Iris pigment epithelial cell (primary cell): ENCODE measurements around the gene MED1.
"Not testable (repeated sequence)": the region's sequence is repeated elsewhere in the genome, so short reads cannot be mapped to it uniquely, and the experiment has no call there.

Source experiments
- DNase-seq: peaks from one replicate; pipeline ENCODE4 v3.0.0-alpha.2; 2011; ENCODE audit warnings: low read depth

The MED1 gene

DNA sequence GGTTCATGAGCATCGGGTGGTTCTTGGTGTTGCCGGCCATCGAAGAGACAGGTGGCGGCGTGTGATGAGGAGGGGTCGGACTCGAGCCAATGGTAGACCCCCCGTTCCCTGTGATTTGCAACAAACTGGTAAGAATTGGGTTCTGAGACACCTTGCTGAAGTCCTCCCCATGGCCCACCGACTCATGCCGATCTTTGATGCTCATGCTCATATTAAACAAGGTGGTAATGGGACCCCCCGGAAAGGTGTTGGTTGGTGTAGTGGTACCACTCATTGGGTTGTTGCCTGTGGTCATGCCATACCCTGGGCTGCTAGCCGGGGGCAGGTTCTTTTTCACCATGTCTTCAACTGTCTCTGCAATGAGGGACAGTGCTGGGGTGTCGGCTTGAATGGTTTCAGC is 40.8 kb downstream of the MED1 start:
- DNase-seq, result no peak

GRCh38 chr17:39408360-39408759 is 42.7 kb downstream of the MED1 start:
- no peak for DNase-seq

- DNase-seq, result no peak
These were observed 44.1 kb downstream of the MED1 start for GRCh38 chr17:39406951-39407350.

DNA sequence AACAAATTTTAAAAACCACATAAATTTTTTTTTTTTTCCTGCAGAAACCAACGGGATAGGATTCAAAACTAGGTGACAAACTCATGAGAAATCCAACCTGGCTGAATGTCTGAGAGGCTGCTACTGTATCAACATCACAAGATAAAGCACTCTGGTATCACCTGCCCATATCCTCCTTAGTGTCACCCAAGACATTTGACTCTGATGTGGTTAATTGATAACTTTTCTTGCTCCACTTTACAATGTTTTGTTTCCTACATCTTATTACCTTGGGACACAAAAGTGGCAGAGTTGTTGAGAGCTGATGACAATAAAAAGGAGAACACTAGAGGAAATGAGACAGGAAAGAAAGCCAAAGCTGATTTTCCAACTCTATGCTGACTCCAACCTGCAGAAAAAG is 45.6 kb downstream of the MED1 start:
- DNase-seq, result no peak

GRCh38 chr17:39404542-39405378 is 46.3 kb downstream of the MED1 start:
- peak; percentile 91 for DNase-seq

- DNase-seq, result no peak
These were observed 48.0 kb downstream of the MED1 start for GRCh38 chr17:39402890-39403605.

DNA sequence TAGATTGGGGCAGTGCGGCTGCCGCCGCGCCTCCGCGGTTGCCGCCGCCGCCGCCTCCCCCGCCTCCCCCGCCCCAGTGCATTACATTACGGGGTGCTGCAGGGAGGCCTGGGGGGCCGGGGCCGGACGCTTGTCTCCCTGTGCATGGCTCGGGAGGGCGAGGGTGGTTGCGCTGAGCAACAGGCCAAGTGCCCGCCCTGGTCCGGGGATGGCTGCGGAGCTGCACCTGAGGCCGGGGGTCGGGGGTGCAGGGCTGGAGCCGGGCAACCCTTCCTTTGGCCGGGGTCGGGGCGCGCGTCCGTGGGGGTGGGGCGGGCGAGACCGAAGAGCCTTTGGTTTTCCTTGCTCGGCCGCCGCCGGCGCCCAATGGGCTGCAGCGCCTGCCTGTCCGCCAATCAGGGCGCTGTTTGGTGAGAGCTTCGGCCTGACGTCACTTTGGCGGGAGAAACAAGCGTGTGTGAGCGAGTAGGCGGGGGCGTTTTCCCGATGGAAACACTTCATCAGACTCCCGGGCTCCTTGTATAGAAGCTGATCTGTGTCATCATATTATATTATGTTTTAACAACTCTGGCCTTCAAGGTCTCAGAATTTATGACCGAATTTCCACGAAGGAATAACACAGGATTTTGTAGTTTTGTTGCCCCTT is 48.7 kb downstream of the MED1 start:
- DNase-seq, result peak; percentile 95

- peak; percentile 87 for DNase-seq
These were observed 49.4 kb downstream of the MED1 start, which contains the start of gene FBXL20 for GRCh38 chr17:39401412-39402243. FBXL20 (minus strand) TSS chr17:39401626; CDS start chr17:39401402, 224 bp downstream.

DNA sequence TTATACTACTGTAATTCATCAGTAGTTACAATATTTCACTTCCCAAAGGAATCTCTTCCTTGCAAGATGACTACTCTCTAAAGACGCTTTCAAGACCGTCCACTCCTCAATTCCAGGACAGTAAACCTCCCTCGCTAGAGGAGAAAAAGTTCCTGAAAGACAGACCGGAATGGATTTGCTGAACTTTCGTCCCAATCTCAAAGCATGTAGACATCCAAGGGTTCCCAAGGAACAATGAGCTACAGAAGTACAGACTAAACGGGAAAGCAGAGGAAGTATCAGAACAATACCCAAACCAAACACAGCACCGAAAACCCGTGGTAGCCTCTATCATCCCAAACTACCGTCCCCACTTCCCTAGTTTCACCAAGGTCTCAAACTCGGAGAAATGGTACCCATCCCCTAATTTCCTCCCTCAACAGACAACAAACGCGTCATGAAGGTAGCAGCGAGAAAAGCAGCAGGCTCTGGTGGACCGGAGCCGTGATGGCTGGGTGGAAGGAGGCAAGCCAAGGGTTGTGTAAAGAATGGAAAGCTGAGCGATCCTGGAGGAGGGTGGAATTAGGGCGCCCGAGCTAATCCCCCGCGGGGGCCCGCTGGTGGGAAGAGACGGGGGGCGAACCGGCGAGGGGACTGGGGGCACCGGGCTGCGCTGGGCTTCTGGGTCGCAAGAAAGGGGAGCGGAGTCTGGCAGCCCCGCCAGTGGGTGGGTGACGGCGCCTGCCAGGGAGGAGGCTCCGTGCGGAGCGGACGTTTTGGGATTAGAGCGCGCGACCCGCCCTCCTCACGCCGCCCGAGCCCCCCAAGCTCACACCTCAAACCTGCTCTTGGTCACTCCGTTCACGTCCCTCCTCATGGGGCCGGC is 50.3 kb downstream of the MED1 start:
- DNase-seq, result peak; percentile 29

GRCh38 chr17:39399791-39400190 is 51.3 kb downstream of the MED1 start:
- DNase-seq, result no peak

DNA sequence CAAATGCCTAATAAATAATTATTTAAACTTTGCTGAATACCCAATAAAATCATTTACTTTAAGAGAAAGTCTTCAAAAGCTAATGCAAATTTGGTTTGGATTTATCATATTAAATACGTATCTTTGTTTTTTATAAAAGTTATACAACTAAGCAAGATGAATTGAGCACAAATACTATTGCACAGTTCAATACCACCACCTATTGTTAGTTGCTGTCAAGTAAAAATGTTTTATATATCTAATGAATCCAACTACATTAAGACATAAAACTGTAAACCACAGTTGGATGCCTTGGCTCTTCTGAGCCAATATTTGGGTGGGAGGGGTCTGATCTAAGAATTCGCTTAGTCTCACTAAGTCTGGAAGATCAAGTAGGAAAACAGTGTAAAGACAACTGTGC is 57.3 kb downstream of the MED1 start:
- no peak for DNase-seq

DNA sequence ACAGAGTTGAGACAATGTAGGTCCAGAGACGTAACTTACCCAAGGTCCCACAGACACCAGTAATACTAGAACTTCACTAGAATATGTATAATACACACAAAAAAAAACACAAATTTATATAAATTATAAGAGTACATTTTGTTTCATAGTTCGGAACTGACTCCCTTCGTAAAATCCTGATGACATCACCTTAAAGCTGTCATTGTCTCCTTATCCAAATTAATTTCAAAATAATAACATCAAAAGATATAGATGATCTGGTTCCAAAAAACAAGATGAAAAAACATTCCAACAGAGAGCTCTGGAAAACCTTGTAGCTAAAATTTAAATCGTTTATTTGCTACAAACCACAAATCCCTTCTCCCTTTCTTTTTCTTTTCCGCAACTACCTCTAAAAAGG is 59.6 kb downstream of the MED1 start:
- DNase-seq, result no peak

DNA sequence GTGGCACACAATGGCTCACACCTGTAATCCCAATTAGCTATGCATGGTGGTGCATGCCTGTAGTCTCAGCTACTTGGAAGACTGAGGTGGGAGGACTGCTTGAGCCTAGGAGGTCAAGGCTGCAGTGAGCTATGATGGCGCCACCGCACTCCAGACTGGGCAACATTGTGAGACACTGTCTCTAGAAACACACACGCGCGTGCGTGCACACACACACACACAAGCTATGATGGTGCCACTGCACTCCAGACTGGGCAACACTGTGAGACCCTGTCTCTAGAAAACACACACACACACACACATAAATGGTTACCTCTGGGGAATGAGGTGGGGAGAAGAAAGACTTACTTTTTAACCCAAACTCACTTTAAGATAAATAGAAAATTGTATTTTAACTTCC is 66.0 kb downstream of the MED1 start:
- no peak for DNase-seq

DNA sequence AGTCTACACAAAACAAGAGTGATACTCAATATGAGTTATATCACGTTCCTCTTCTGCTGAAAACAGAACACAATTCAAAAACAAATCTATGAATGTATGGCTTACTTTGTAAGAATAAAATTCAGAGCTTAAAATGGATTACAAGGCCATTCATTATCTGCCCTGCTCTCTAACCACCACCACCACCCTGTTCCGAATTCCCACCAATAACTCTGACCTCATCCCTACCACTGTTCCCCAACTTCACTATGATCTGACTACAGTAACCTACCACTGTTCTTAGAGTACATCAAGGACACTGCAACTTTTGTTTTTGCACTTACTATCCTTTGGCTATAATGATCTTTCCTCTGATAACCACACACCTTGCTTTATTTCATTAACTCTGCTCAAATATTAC is 70.9 kb downstream of the MED1 start:
- DNase-seq, result no peak

GRCh38 chr17:39376434-39376833 is 74.6 kb downstream of the MED1 start:
- peak; percentile 8 for DNase-seq

DNA sequence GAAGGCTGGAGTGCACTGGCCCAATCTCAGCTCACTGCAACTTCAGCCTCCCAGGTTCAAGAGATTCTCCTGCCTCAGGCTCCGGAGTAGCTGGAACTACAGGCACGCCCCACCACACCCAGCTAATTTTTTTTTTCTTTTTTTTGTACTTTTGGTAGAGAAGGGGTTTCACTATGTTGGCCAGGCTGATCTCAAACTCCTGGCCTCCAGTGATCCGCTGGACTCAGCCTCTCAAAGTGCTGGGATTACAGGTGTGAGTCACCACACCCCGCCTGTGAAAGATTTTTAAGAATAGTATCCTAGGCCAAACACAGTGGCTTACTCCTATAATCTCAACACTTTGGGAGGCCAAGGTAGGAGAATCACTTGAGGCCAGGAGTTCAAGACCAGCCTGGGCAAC is 83.3 kb downstream of the MED1 start:
- not testable (repeated sequence) for DNase-seq

GRCh38 chr17:39365872-39366271 is 85.2 kb downstream of the MED1 start:
- DNase-seq, result no peak

DNA sequence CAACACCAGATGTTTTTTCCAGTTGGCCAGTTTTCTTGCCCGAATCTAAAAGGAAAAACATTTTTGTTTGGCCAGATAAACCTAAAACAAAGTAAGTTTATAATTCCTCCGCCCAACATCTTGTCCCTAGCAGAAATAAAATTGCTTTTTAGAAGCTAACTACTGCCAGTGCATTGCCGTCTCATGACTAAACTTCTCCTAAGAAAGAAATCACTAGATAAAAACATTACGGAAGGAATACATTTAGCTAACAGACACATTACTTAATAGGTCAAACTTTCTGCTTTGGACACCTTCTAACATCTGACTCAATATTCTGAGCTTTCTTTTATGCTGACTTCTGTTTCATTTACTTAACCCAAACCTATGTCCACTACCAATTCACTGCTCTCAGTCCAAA is 85.8 kb downstream of the MED1 start:
- peak; percentile 78 for DNase-seq

DNA sequence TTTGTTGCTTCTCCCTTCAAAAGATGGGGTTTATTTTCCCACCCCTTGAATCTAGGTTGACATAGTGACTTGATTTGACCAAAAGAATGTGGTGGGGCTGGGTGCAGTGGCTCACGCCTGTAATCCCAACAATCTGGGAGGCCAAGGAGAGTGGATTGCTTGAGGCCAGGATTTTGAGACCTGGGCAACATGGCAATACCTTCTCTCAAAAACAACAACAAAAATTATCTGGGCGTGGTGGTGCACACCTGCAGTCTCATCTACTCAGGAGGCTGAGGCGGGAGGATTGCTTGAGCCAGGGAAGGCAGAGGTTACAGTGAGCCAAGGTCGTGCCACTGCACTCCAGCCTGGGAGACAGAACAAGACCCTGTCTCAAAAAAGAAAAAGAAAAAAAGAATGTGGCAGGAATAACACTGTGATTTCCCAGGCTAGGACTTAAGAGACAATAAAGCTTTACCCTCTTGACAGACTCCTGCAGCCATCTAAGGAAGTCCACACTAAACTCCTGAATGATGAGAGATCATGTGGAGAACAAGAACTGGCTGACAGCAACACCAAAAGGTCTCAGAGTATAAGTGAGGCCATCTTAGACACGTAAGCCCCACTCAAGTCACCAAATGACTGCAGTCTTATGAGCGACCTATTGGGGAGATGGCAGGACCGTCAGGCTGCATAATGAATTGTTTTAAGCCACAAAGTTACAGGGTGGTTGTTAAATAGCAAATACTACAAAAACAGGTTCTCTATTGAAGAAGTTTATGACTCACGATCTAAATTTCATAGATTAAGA is 86.6 kb downstream of the MED1 start:
- DNase-seq, result no peak

- DNase-seq, result no peak
These were observed 90.0 kb downstream of the MED1 start for GRCh38 chr17:39361064-39361463.
